Measurements from ENCODE around the gene SERTAD2.

DNA sequence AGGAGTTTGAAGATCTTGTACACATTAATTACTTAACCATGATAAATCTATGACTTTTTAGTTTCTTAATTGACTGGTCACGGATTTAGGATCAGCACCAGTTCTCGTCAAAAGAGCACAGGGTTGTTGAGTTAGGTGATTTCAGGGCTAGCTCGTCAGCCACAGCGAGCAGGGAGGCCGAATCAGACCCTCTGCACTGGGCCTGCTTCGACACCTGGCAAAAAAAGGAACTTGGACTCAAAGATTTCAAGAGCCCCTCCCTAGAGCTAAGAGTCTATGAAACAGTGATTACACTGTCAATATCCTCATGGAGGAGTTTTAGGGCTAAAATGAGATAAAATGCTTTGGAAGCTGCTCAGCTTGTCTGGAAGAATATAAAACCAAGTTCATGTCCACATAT, 4.6 kb upstream of the SERTAD2 start:
- TF ChIP-seq, protein P1, sequence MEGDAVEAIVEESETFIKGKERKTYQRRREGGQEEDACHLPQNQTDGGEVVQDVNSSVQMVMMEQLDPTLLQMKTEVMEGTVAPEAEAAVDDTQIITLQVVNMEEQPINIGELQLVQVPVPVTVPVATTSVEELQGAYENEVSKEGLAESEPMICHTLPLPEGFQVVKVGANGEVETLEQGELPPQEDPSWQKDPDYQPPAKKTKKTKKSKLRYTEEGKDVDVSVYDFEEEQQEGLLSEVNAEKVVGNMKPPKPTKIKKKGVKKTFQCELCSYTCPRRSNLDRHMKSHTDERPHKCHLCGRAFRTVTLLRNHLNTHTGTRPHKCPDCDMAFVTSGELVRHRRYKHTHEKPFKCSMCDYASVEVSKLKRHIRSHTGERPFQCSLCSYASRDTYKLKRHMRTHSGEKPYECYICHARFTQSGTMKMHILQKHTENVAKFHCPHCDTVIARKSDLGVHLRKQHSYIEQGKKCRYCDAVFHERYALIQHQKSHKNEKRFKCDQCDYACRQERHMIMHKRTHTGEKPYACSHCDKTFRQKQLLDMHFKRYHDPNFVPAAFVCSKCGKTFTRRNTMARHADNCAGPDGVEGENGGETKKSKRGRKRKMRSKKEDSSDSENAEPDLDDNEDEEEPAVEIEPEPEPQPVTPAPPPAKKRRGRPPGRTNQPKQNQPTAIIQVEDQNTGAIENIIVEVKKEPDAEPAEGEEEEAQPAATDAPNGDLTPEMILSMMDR (IDR thresholded peaks at IDR 0.05; ENCODE audit: insufficient read depth, low read depth, low read length) = no peak
- TF ChIP-seq EZH2 (IDR thresholded peaks at IDR 0.05; ENCODE audit: insufficient read depth, low read length) = no peak

Measured in astrocyte (in vitro differentiated cells and primary cell).